PFSK-1 (cell line): ENCODE measurements around the gene SERPINH1.

Experiments
- FOXP2 ChIP-seq: optimal IDR thresholded peaks from 2 replicates; pipeline ENCODE3; 2011; ENCODE audit warnings: borderline replicate concordance, control low read depth, inconsistent platforms; ENCODE audit not compliant: insufficient read depth; ENCODE audit errors: extremely low read length, extremely low read depth
- POLR2AphosphoS5 ChIP-seq: IDR thresholded peaks from 2 replicates; pipeline ENCODE4 v1.6.1; 2012; ENCODE audit warnings: low read depth, mild to moderate bottlenecking, control low read depth, low read length, moderate library complexity
- REST ChIP-seq, 2 experiments: IDR thresholded peaks; 2 replicates each; pipeline versions ENCODE4 v1.6.1 to v1.8.0; 2011 to 2012; ENCODE audit warnings: low read depth in 2 of 2, low read length in 2 of 2, control low read depth in 1 of 2, inconsistent platforms in 1 of 2, mild to moderate bottlenecking in 1 of 2, moderate library complexity in 1 of 2; ENCODE audit not compliant: insufficient read depth in 1 of 2
- SIN3A ChIP-seq: IDR thresholded peaks from 2 replicates; pipeline ENCODE4 v1.6.1; 2012; ENCODE audit warnings: mild to moderate bottlenecking, low read length, moderate library complexity, borderline replicate concordance; ENCODE audit not compliant: insufficient read depth
- TAF1 ChIP-seq: IDR thresholded peaks from 2 replicates; pipeline ENCODE4 v1.6.1; 2012; ENCODE audit warnings: low read length, control low read depth, borderline replicate concordance; ENCODE audit not compliant: insufficient read depth

The SERPINH1 gene

GRCh38 chr11:75518204-75518549, 43.9 kb upstream of the SERPINH1 start:
- no peak for TF ChIP-seq FOXP2
- TF ChIP-seq REST (IDR thresholded peaks at IDR 0.05; ENCODE audit: insufficient read depth in 1 of 2, low read depth in 2 of 2, low read length in 2 of 2), result no peak
- no peak for TF ChIP-seq POLR2AphosphoS5
- no peak for TF ChIP-seq TAF1
- TF ChIP-seq SIN3A, result no peak

- no peak for TF ChIP-seq FOXP2
- no peak for TF ChIP-seq TAF1
- TF ChIP-seq REST (IDR thresholded peaks at IDR 0.05; ENCODE audit: insufficient read depth in 1 of 2, low read depth in 2 of 2, low read length in 2 of 2), result no peak
These were observed 43.0 kb upstream of the SERPINH1 start for GRCh38 chr11:75518771-75519653.

GRCh38 chr11:75520688-75521087, 41.4 kb upstream of the SERPINH1 start:
- no peak for TF ChIP-seq REST (IDR thresholded peaks at IDR 0.05; ENCODE audit: insufficient read depth in 1 of 2, low read depth in 2 of 2, low read length in 2 of 2)
- no peak for TF ChIP-seq POLR2AphosphoS5
- TF ChIP-seq SIN3A, result no peak

- TF ChIP-seq REST (IDR thresholded peaks at IDR 0.05; ENCODE audit: insufficient read depth in 1 of 2, low read depth in 2 of 2, low read length in 2 of 2) (no peak), POLR2AphosphoS5 (no peak), FOXP2 (no peak), SIN3A (no peak), TAF1 (no peak)
These were observed 39.6 kb upstream of the SERPINH1 start for GRCh38 chr11:75522286-75523044.
